Stimulated activated CD8-positive, alpha-beta memory T cell treated with anti-CD3 and anti-CD28 coated beads, Interleukin-12 subunit alpha, Interleukin-12 subunit beta, amount 100 ng/mL, for 1 hour (primary cell): Measurements from ENCODE around the gene ADAM15.
A peak's percentile ranks its signal among the peaks of the same experiment; 100 is the strongest.

Experiments used
- DNase-seq: peaks from one replicate; pipeline ENCODE4 v3.0.0-alpha.2; 2020; ENCODE audit warnings: low read depth

ADAM15 gene, protein sequence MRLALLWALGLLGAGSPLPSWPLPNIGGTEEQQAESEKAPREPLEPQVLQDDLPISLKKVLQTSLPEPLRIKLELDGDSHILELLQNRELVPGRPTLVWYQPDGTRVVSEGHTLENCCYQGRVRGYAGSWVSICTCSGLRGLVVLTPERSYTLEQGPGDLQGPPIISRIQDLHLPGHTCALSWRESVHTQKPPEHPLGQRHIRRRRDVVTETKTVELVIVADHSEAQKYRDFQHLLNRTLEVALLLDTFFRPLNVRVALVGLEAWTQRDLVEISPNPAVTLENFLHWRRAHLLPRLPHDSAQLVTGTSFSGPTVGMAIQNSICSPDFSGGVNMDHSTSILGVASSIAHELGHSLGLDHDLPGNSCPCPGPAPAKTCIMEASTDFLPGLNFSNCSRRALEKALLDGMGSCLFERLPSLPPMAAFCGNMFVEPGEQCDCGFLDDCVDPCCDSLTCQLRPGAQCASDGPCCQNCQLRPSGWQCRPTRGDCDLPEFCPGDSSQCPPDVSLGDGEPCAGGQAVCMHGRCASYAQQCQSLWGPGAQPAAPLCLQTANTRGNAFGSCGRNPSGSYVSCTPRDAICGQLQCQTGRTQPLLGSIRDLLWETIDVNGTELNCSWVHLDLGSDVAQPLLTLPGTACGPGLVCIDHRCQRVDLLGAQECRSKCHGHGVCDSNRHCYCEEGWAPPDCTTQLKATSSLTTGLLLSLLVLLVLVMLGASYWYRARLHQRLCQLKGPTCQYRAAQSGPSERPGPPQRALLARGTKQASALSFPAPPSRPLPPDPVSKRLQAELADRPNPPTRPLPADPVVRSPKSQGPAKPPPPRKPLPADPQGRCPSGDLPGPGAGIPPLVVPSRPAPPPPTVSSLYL

DNA sequence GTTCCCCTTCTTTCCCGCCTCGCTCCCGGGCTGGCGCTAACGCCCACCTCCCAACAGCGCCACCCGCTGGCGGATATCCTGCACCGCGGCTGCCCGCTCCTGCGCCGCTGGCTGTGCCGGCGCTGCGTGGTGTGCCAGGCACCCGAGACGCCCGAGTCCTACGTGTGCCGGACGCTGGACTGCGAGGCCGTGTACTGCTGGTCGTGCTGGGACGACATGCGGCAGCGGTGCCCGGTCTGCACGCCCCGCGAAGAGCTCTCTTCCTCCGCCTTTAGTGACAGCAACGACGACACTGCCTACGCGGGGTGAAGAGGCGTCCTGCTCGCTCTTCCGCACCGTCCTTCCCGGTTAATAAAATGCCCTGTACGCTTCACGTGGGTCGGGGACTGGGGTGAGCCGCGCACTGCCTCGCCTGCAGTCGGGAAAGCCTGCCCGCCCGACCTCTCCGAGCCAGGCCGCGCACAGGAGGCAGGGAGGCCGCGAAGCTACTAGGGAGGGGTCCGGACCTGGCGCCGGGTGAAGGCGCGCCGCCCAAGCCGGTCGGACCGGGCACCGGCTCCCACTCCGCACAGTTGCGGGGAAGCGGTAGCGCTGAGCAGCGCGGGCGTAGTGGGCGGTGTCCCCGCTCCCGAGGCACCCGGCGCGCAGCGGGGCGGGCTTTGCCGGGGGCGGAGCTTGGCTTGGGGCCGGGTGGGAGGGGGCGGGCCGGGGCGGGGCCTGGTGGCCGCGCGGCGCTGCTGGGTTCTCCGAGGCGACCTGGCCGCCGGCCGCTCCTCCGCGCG, at the start of gene ADAM15:
Gene ADAM15 (plus strand): TSS at position 757 of the 782 bp plus-strand sequence. CDS start 71 bp downstream, outside the sequence.
- peak; percentile 64 for DNase-seq

DNA sequence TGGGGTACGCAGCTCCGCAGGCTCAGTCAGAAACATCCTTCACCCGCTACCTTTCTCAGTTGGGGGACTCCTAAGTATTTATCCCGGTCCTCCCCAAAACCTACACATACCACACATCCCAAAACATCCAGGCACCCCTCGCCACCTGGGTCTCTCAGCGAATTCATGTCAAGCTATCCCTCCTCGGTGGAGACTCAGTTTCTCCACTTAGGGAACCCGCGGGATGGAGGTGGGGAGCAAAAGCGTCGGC, 49.8 kb upstream of the ADAM15 start:
- DNase-seq = no peak

DNA sequence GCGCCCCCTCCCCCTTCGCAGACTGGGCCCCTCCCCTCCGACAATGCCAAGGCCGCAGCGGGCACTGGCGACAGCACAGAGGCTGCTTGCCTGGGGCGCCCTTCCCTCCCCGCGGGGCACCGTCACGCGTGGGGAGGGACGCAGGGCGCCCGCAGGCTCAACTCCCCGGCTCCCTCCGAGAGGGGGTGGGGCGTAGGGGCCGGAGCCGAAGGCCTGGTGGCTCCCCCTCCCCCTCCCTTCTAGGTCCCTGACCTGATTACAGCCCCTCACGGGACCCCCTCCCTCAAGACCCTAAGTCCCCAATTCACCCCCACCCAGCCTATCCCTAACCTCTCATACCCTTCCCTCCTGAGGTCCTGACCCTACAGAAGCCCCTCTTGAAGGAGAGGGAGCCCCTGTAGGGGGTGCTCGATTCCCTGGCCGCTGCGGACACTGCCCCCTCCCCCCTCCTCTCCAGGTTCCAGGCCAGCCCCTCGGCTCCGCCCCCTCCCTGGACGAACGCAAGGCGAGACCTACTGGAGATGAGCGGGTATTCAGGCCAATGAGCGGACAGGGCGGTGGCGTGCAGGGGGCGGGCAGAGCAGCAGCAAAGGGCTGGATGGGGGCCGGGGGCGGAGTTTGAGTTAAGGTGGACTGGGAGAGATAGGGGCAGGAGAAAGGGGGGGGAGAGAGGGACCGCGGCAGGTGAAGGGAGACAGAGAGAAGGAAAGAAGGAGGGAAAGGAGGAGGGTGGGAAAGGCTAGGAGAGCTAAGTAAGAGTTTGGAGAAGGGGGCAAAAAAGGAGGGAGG, 49.2 kb upstream of the ADAM15 start:
- DNase-seq = peak; percentile 96

DNA sequence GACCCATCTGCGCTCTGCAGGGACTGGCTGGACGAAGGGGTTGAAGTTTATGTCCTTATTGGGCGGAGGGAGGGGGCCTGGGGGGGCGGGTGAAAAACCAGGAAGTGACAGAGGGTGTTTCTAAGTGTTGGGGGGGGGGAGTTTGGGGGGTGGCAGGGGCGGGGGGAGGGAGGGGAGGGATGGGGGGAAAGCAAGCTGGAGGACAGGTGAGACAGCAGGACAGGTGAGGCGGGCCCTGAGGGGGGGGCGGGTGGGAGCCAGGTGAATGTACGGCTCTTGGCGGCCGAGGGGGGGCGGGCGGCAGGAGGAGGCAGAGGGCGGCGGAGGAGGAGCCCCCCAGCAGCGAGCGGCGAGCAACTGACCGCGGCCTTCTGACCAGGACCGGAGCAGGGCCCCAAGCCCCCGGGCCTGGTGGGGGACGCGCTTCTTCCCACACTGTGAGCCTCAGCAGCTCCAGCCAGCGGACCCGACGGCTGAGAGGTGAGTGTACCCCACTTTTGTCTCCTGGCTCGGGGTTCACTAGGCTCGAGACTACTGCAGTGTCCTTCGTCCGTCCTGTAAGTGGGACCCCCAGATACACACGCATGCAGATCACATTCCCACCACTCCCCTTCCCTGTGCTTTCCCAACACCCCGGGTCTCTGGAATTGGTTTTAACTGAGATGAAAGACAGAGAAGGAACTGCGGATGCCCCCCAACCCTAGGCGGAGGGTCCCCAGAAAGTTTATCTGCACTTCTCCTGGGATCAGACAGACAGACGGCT, 48.5 kb upstream of the ADAM15 start, which contains the start of gene ZBTB7B:
Gene ZBTB7B (plus strand): TSS at position 339 of the 763 bp plus-strand sequence. CDS start 11,859 bp downstream, outside the sequence.
- DNase-seq = no peak

DNA sequence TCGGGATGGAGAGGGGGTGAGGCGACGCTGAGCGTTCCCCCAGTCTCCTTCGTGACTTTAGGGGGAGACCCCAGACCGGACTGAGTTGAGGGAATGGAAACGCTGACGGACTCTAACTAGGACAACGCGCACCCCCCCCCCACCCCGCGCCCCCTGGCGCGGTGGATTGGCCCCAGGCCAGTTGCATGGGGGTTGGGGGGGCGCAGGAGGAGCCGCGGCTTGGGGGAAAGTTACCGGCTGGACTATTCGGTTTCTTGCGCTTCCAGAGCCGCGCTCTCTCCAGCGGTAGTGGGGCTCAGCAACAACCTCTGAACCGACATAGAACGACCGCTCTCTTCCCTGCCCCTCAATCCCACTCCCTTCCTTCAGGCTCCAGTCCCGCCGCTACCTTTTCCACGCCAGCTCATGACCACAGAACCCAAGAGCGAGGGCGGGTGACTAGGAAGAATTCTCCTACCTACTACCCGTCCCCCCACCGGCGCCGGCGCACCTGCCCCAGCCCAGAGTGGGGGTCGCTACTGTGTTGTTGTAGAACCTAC, 47.8 kb upstream of the ADAM15 start:
- DNase-seq = no peak

DNA sequence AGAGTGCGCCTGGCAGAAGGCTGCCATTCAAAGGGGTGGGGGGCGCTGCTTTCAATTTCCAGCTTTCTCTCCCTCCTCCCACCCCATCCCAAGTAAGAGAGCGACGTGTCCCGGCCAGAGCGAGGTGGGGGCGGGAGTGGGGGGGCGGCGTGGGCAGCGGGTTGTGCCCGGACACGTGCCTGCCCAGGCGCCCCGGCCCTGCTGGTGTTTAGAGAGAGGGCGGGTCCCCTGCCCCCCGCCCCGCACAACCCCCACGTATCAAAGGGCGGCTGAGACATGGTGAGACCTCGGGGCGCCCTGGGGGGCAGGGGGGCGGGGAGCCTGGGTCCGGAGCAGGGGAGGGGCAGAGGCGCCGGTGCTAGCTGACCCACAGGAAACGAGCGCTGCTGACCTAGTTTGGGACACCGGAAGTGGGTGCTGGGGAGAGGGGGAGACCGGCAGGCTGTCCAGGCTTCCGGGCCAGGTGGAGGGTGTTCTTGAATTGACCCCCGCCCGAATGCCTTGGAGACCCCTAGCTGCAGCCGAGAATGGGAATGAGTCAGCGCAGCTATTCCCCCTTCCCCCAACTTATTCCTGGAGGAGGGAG, 47.3 kb upstream of the ADAM15 start:
- no peak for DNase-seq

DNA sequence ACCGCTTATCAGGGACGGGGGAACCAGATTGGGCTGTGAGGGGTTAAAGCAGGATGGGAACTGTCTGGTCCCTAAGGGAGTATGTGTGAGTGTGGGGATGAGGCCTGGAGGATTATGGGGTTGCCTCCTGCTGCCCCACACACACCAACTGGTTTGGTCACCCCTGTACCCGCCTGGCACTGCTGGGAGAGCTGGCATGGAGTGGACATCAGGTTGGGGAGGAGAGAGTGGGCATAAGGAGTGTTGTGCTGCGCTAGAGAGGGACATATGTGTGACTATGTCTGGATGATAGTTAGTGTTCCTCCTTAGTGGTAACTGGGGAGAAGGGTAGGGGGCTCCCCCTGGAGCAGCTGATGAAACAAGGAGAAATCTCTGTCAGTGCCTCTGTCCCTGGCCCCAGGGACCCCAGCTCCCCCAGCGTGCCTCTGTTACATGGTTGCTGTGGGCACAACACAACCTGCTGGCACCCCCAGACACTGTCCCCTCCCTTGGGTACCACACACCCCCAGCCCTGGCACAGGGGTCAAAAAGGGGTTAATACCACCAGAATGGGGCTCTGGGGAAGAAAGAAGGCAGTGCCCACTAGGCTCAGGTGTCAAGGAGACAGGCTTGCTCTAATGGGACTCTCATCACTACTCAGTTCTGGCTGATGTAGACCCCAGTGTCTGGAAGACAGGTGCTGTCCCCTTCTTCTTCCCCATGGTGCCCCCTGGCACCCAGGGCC, 46.6 kb upstream of the ADAM15 start:
- no peak for DNase-seq

DNA sequence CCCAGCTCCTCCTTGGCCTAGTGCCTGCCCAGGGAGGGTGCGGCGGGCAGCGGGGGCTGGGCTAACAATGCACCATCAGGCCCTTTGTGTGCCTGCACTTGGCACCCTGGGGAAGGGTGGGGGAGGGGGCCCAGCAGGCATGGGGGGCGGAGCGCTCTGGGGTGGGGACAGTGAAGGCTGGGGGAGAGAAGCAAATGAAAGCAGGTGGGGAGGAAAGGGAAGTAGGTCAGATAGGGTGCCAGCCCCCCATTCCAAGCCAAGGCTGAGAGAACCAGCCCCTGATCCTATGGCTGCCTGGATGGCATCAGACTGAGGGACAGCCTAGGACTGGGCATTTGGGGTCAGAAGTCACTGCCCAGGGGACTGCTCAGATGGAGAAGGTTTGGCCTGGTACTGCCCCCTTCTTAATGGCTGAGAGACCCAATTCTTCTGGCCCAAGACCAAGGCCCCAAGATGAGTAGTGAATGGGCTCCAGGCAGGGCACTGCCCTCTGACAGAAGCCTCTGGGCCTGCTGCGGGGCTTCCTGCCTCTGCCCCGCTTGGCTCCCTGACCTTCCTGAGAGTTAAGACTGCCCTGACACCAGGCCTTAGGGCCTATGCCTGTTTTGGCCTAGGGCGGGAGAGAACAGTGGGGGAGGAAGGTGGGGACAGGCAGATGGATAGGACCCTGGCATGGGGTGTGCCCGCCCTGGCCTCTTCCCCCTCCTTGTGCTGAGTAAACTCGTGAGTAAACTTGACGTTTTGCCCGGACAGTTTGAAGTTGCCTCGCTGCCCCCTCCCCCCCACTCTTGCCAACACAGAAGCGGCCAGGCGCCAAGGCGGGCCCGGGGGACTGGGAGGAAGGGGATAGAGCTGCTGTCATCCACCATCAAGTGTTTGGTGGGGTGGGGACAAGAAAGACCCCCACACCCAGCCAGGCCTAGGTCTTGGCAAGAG, 45.8 kb upstream of the ADAM15 start:
- no peak for DNase-seq

DNA sequence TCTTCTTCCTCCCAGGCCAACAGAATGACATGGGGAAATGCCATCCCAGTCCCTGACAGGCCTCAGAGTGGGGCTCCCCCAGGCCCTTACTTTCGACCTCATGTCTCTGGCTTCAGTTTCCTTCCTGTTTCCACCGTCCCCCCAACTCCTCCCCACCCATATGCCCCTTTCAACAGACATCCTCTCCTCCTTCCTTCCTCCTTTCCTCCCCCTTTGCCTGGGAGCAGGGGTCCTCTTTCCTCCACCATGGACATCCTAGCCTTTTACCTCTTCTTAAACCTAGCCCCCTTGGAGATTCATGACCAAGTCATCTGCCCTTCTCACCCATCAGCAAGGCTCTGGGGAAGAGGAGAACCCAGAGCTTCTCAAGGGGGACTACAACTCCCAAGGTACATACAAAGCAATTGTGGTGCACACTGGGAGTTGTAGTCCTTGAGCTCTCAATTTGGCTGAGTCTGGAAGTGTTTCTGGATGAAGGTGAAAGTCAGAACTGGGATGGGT, 44.5 kb upstream of the ADAM15 start:
- DNase-seq = no peak

DNA sequence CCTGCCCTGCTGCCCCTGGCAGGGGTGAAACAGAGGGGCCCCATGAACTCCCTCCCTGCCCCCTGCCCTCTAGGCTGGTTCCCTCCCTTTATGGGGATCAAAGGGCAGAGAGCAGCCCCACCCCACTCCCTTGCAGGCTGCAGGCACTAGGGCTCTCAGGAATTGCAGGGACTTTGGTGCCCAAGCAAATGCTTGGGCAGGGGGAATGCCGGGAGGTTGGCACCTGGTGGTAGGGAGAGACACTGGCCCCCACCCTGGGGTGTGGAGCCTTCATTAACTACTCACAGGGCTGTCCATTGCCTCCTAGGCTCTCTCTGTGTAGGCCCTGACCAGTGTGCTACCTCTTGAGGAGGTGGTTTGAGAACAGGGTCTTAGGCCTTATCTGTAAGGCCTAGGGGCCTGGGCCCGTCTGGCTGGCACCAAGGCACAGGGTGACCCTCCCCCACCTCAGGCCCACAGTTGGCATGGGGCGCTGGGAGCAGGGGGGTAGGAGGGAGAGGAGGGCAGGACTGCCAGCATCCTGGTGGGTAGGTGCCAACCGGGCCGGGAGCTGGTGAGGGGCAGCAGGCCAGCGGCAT, 43.8 kb upstream of the ADAM15 start:
- DNase-seq = no peak

DNA sequence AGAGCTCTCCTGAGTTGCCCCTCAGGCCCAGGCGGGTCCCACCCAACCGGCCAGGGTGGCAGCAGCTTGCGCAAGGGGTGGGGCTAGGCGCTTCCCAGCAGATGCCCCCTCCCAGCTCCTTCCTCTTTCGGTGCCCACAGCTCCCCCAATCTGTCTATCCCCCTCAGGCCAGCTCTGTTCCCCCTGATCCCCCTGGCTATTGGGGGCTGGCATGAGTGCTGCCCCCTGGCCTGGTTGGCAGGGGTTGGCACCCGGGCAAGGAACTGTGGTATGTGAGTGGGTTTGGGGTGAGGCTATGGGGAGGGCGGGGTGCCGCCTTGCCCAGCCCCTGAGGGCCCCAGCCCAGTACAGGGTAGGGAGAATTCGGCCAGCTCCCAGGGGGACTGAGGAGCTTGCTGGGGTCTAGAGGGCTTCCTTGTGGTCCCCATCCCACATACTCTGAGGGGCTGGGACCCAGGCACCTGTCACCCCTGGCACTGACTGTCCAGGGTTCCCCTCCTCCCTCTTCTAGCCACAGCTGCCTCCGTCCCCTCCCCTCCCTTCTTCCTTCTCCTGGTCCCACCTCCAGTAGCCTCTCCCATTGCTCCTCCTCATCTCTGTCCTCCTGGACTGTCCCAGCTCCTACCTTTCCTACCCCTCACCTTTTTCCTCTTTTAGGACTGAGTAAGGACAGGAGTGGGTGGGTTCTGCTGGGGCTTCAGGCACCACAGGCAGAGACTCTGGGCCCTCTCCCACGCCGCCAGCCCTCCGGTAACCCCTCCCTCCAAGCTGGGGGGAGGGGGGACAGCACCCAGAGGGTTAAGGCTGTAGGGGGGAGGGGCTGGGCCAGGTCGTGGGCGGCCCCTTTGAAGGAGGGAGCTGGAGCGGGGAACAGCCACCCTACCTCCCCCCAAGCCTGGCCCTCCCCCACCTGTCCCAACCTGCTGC, 42.8 kb upstream of the ADAM15 start:
- no peak for DNase-seq

DNA sequence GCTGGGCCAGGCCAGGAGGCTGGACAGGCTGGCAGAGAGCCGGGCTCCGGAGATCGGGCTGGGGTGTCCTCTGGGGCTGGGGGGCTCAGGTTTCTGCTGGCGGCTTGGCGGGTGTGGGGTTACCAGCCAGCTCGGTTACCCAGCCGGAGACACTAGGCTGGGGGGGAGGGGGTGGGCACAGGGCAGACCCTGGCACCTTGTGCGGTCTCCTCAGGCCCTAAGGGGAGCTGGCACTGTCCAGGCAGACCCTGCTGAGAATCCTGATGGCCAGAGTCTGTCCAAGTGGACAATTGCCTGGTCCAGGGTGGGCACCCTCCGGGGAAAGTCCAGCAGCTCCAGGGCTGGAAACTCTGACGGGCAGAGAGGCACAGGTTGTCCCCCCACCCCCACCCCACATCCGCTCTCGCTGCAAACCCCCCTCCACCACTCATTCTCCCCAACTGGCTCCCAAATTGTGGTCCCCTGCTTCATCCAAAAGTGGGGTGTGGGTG, 41.9 kb upstream of the ADAM15 start:
- no peak for DNase-seq

DNA sequence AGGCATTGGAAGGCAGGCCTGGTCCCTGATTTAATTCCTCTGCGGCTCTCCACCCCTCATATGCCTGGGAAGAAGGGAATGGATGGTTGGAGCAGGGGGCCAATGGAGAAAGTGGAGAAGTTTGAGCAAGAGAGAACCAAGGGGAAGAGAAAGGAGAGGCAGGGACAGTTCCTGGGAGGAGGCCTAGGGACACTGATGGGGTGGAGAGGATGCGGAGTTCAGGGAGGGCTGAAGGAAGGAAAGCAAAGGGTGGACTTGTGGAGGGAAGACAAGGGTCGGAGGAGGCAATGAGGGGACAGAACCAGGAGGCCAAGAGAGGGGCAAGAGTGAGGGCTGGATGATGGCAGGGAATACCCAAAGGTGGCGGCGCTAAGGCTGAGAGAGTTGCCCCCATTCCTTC, 41.4 kb upstream of the ADAM15 start:
- no peak for DNase-seq

DNA sequence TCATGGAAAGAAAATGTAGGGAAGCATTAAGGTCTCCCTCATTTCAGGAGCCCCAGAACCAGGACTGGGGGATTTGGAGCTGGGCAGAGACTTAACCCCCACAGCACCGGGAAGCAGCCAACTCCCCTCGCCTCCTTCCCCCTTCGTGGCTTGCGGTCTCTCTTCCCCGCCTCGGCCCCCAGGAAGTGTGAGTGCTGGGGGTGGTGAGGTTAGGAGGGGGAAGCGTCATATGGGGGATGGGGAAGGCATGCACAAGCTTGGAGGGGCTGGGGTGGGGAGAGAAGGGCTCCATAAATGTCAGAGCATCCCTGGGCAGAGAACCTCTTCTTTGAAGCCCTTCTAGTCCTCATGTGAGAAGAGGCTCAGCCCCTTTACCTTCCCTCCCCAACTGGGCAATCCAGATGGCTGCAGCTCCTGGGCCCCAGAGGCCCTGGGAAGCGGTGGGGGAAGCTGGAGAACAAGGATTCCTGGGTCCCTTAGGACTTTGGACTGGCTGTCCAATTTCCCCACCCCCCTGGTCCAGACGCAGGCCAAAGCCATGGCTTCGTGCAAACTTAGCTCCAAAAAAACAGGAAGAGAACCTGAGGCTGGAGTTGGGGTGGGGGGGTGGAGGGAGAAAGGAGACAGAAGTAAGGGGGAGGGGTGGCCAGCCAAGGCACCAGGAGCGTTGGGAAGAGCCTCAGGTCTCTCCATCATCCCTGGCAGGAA, 40.8 kb upstream of the ADAM15 start:
- DNase-seq = no peak

DNA sequence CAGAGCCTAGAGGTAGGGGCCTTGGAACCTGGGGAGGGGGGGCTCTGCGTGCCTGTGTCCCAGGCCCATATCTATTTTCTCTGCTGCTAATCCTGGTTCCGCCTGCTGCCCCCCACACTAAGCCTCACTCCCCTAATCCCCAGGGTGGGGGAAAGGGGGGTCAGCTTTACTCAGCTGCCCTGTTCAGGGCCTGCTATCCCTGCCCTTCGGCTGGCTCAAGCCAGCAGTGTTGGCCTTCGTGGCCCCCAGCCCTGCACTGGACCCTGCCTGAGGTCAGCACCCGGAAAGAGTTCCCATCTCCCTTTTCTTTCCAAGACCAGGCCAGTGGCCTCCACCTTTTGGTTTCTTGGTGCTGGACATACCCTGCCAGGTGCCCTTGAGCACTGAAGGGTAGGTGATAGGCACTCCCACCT, 40.1 kb upstream of the ADAM15 start:
- no peak for DNase-seq
